Tibial artery (tissue), 4 donors: ENCODE results near the gene ABHD6.

Source experiments
- DNase-seq, 2 donors: peaks; one replicate each; pipeline ENCODE4 v3.0.0-alpha.2; 2019
- H3K27ac ChIP-seq, 2 donors: fragments of 200-600 bp; sonication (generic) in 1 of 2; 1 replicate in 1 of 2; 2 replicates in 1 of 2; pipeline ENCODE4 v1.5.1; 2018 to 2019; ENCODE audit warnings: mild to moderate bottlenecking in 1 of 2
- H3K27me3 ChIP-seq, 2 donors: fragments of 200-600 bp; sonication (generic) in 1 of 2; one replicate each; pipeline versions ENCODE4 v1.5.1 to v1.6.0; 2016 to 2019
- H3K36me3 ChIP-seq, 3 donors: fragments of 200-600 bp; sonication (generic) in 2 of 3; one replicate each; pipeline ENCODE4 v1.5.1; 2016 to 2019; ENCODE audit warnings: mild to moderate bottlenecking in 2 of 3
- H3K4me1 ChIP-seq, 4 donors: fragments of 200-600 bp; sonication (generic) in 2 of 4; 1 replicate in 3 of 4; 2 replicates in 1 of 4; pipeline ENCODE4 v1.5.1; 2016 to 2019
- H3K4me3 ChIP-seq, 2 donors: fragments of 200-600 bp; sonication (generic) in 1 of 2; 1 replicate in 1 of 2; 2 replicates in 1 of 2; pipeline ENCODE4 v1.5.1; 2018 to 2019; ENCODE audit warnings: mild to moderate bottlenecking in 2 of 2
- H3K9me3 ChIP-seq, 3 donors: fragments of 200-600 bp; sonication (generic) in 1 of 3; one replicate each; pipeline ENCODE4 v1.5.1; 2016 to 2019
- CTCF ChIP-seq, 2 experiments: fragments of 200-600 bp in 1 of 2; fragments of 450-650 bp in 1 of 2; IDR thresholded peaks; one replicate each; pipeline ENCODE4 v1.5.1; 2017 to 2019; ENCODE audit warnings: antibody characterized with exemption in 2 of 2, mild to moderate bottlenecking in 1 of 2, moderate library complexity in 1 of 2
- intact Hi-C: fragments of 100-400 bp; cut with DNase I; formaldehyde crosslinking; loops from one replicate; pipeline ENCODE4 v1.15.0; 2023; ENCODE audit warnings: low total_unique reads

ABHD6 gene

GRCh38 chr3:58203541-58203940, 34.1 kb upstream of the ABHD6 start:
- no peaks in the 10 kb centered on the region for H3K27me3 ChIP-seq
- H3K36me3 ChIP-seq = no peaks in the 10 kb centered on the region
- intact Hi-C loops = no loop called here
- H3K27ac ChIP-seq = no peak overlapping the region
- no peaks in the 10 kb centered on the region for H3K9me3 ChIP-seq
- TF ChIP-seq CTCF (IDR thresholded peaks at IDR 0.05) = no peak
- H3K4me3 ChIP-seq = no peak overlapping the region
- DNase-seq = no peak
- peaks cover 0 to 13% (median 8%) of the 10 kb centered on the region in 4 donors for H3K4me1 ChIP-seq

DNA sequence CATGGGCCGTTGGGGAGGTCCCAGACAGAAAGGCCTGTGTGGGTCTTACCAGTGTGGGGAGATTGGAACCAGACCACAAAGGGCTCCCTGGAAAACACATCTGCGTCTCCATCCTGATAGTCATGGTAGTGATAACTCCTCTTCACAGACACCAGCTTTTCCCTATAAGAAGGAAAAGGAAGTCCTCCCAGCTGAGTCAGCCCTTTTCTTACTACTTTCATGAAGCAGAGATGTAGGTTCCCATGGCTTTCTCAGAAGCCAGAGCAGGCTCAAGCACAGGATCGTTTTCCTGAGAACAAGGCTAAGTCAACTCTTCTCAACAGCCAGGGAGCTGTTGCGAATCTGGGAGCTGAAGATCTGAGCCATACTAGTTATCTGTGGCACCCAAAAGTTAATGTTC, 32.9 kb upstream of the ABHD6 start:
- Histone ChIP-seq H3K9me3 (no peaks in the 10 kb centered on the region), H3K27ac (no peak overlapping the region), H3K27me3 (peaks cover 0 to 8% of the 10 kb centered on the region in 2 donors), H3K4me1 (peaks cover 0 to 4% (median 1%) of the 10 kb centered on the region in 4 donors), H3K36me3 (no peaks in the 10 kb centered on the region), H3K4me3 (no peak overlapping the region)
- no peak for DNase-seq
- intact Hi-C loops = no loop called here
- TF ChIP-seq CTCF (IDR thresholded peaks at IDR 0.05) = no peak

DNA sequence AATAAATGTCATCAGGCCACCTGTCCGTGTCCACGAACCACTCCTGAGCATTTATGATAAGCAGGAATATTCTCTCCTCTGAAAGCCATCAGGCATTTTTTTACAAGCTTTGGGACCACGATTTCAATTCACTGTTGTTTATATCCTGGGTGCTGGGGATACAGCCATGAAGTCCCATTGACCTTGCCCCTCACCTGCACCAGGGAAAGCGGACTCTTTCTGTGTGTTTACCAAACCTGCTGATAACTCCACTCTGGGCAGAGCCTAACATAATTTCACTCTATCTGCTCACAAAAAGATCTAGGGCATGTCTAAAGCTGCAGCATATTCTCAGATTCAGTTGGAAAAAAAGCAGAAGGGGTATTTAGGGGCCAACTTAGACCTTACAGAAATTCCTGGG, 31.6 kb upstream of the ABHD6 start:
- no peaks in the 10 kb centered on the region for H3K9me3 ChIP-seq
- peaks cover 0 to 2% (median under 1%) of the 10 kb centered on the region in 4 donors for H3K4me1 ChIP-seq
- DNase-seq = no peak
- H3K4me3 ChIP-seq = no peak overlapping the region
- TF ChIP-seq CTCF (IDR thresholded peaks at IDR 0.05) = no peak
- no peaks in the 10 kb centered on the region for H3K36me3 ChIP-seq
- H3K27me3 ChIP-seq = peaks cover 0 to 11% of the 10 kb centered on the region in 2 donors
- intact Hi-C loops = no loop called here
- no peak overlapping the region for H3K27ac ChIP-seq

- H3K4me1 ChIP-seq = no peaks in the 10 kb centered on the region
- no peak overlapping the region for H3K4me3 ChIP-seq
- H3K36me3 ChIP-seq = no peaks in the 10 kb centered on the region
- no peak for TF ChIP-seq CTCF (IDR thresholded peaks at IDR 0.05)
- DNase-seq = no peak
- peaks cover 0 to 12% of the 10 kb centered on the region in 2 donors for H3K27me3 ChIP-seq
- H3K9me3 ChIP-seq = no peaks in the 10 kb centered on the region
- intact Hi-C loops = no loop called here
- no peak overlapping the region for H3K27ac ChIP-seq
Measured at GRCh38 chr3:58206406-58207011, 31.1 kb upstream of the ABHD6 start.

DNA sequence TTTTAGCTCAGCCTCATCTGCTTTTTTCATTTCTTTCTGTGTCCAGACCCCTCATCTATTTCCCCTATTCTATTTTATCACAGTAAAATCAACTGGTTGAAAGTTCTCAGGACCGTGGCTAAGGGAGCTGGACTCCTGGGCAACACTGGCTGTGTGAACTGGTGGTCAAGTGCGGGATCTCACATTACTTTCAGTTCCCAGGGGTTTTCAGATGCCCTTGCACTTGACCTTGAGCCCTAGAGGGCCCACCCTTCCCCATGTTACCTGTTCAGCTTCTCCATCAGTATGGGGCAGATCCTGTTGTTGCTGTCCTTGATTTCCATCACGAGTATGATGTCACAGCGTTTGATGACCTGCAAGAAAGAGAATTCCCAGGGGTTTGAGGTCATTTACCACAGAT, 29.6 kb upstream of the ABHD6 start:
- no peak for TF ChIP-seq CTCF (IDR thresholded peaks at IDR 0.05)
- Histone ChIP-seq H3K36me3 (no peaks in the 10 kb centered on the region), H3K27ac (no peak overlapping the region), H3K4me1 (no peaks in the 10 kb centered on the region), H3K27me3 (peaks cover 0 to 12% of the 10 kb centered on the region in 2 donors), H3K9me3 (no peaks in the 10 kb centered on the region), H3K4me3 (no peak overlapping the region)
- intact Hi-C loops = no loop called here
- DNase-seq = no peak

GRCh38 chr3:58209933-58210332, 27.7 kb upstream of the ABHD6 start:
- Histone ChIP-seq H3K27ac (no peak overlapping the region), H3K27me3 (peaks cover 0 to 12% of the 10 kb centered on the region in 2 donors), H3K9me3 (no peaks in the 10 kb centered on the region), H3K4me3 (no peak overlapping the region), H3K36me3 (no peaks in the 10 kb centered on the region), H3K4me1 (no peaks in the 10 kb centered on the region)
- no peak for DNase-seq
- no peak for TF ChIP-seq CTCF (IDR thresholded peaks at IDR 0.05)
- intact Hi-C loops = no loop called here
